ENCODE measurements around the gene LRRN3.

DNA sequence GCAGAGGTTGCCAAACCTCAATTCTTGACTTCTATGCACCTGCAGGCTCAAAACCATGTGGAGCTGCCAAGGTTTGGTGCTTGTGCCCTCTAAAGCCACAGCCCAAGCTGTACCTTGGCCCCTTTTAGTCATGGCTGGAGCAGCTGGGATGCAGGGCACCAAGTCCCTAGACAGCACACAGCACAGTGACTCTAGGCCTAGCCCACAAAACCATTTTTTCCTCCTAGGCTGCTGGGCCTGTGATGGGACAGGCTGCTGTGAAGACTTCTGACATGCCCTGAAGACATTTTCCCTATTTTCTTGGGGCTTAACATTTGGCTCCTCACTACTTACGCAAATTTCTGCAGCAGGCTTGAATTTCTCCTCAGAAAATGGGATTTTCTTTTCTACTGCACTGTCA is 27.8 kb upstream of the LRRN3 start:
- TF ChIP-seq POLR2A (IDR thresholded peaks at IDR 0.05), result no peak
- TF ChIP-seq, protein P1, sequence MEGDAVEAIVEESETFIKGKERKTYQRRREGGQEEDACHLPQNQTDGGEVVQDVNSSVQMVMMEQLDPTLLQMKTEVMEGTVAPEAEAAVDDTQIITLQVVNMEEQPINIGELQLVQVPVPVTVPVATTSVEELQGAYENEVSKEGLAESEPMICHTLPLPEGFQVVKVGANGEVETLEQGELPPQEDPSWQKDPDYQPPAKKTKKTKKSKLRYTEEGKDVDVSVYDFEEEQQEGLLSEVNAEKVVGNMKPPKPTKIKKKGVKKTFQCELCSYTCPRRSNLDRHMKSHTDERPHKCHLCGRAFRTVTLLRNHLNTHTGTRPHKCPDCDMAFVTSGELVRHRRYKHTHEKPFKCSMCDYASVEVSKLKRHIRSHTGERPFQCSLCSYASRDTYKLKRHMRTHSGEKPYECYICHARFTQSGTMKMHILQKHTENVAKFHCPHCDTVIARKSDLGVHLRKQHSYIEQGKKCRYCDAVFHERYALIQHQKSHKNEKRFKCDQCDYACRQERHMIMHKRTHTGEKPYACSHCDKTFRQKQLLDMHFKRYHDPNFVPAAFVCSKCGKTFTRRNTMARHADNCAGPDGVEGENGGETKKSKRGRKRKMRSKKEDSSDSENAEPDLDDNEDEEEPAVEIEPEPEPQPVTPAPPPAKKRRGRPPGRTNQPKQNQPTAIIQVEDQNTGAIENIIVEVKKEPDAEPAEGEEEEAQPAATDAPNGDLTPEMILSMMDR (IDR thresholded peaks at IDR 0.05), result no peak

All from testis (tissue), 2 donors.